Endothelial cell of umbilical vein (primary cell): ENCODE measurements around the gene MRPL14. TPM values are rescaled to one million over a fixed set of nuclear protein-coding genes. Genes with fewer than 3 reads are reported as not detected.

Experiments used
- BruUV-seq: library from RNA; stranded (reverse); fragments of 400-500 nt; replicated peaks from 2 replicates; lab custom pipeline; 2021; lab: Mats Ljungman, UMichigan
- CTCF ChIA-PET: fragments of 300-600, 350-600 bp; sonication (Branson Sonifier 250); formaldehyde crosslinking; loops from one replicate; lab custom pipeline; 2021; ENCODE audit warnings: antibody characterized with exemption, inconsistent platforms; lab: Charles Lee
- POLR2A ChIA-PET: fragments of 300-600, 350-600 bp; sonication (Branson Sonifier 250); formaldehyde crosslinking; loops from one replicate; lab custom pipeline; 2021; ENCODE audit warnings: antibody characterized with exemption, inconsistent platforms; lab: Charles Lee
- DNase-seq: peaks from one replicate; pipeline ENCODE4 v3.0.0-alpha.2; 2011; ENCODE audit warnings: low read depth, low spot score
- FAIRE-seq: peaks from 2 replicates; lab custom pipeline; 2011; peaks lifted over from hg19 to GRCh38; lab: Jason Lieb, UNC
- H2AFZ ChIP-seq: 2 replicates; pipeline ENCODE4 v1.6.0; 2012; ENCODE audit warnings: low read depth, low read length, control low read depth, inconsistent platforms
- H3K27ac ChIP-seq: 2 replicates; pipeline ENCODE4 v1.5.1; 2011; ENCODE audit warnings: low read depth, mild to moderate bottlenecking, control low read depth, low read length, moderate library complexity; ENCODE audit not compliant: insufficient read depth
- H3K27me3 ChIP-seq, 2 experiments: 2 replicates each; pipeline versions ENCODE4 v1.6.0 to v1.6.1; 2011; ENCODE audit warnings: low read length in 2 of 2, mixed read lengths in 1 of 2; ENCODE audit not compliant: control insufficient read depth in 2 of 2, insufficient read depth in 2 of 2
- H3K36me3 ChIP-seq, 2 experiments: 2 replicates in 1 of 2; 3 replicates in 1 of 2; pipeline ENCODE4 v1.5.1; 2011; ENCODE audit warnings: low read length in 2 of 2, mild to moderate bottlenecking in 1 of 2, moderate library complexity in 1 of 2; ENCODE audit not compliant: control insufficient read depth in 2 of 2, insufficient read depth in 2 of 2; ENCODE audit errors: extremely low read depth in 1 of 2
- H3K4me1 ChIP-seq: 3 replicates; pipeline ENCODE4 v1.5.1; 2011; ENCODE audit warnings: mild to moderate bottlenecking, low read length; ENCODE audit not compliant: control insufficient read depth, insufficient read depth; ENCODE audit errors: extremely low read depth
- H3K4me2 ChIP-seq: 2 replicates; pipeline ENCODE4 v1.6.1; 2011; ENCODE audit warnings: low read length, control low read depth, mixed read lengths; ENCODE audit not compliant: insufficient read depth
- H3K4me3 ChIP-seq, 3 experiments: fragments of 200-600 bp in 1 of 3; sonication (generic), shearing (Covaris generic) in 1 of 3; replicated peaks in 1 of 3; 2 replicates each; pipeline ENCODE4 v1.5.1; 2011 to 2016; ENCODE audit warnings: control low read depth in 3 of 3, low read length in 3 of 3, mild to moderate bottlenecking in 2 of 3, inconsistent platforms in 1 of 3, low read depth in 1 of 3, moderate library complexity in 1 of 3; ENCODE audit not compliant: insufficient read depth in 1 of 3
- H3K79me2 ChIP-seq: 2 replicates; pipeline ENCODE4 v1.6.0; 2012; ENCODE audit warnings: low read length, inconsistent platforms; ENCODE audit not compliant: control insufficient read depth, insufficient read depth
- H3K9ac ChIP-seq: replicated peaks from 2 replicates; pipeline ENCODE3; 2011; ENCODE audit warnings: low read length, control low read depth; ENCODE audit not compliant: insufficient read depth; ENCODE audit errors: extremely low read depth
- H3K9me1 ChIP-seq: replicated peaks from 3 replicates; pipeline ENCODE4 v1.6.0; 2011; ENCODE audit warnings: mild to moderate bottlenecking, low read length; ENCODE audit not compliant: control insufficient read depth, insufficient read depth; ENCODE audit errors: extremely low read depth
- H3K9me3 ChIP-seq: replicated peaks from 2 replicates; pipeline ENCODE4 v1.5.1; 2012; ENCODE audit warnings: low read length, inconsistent platforms; ENCODE audit not compliant: control insufficient read depth, insufficient read depth
- H4K20me1 ChIP-seq: replicated peaks from 2 replicates; pipeline ENCODE3; 2011; ENCODE audit warnings: mild to moderate bottlenecking, low read length; ENCODE audit not compliant: control insufficient read depth, insufficient read depth; ENCODE audit errors: extremely low read depth
- CTCF ChIP-seq, 2 donors: IDR thresholded peaks; 1 replicate in 1 of 2; 2 replicates in 1 of 2; pipeline ENCODE4 v1.5.1; 2011; ENCODE audit warnings: low read length in 2 of 2, mild to moderate bottlenecking in 2 of 2, moderate library complexity in 2 of 2, control low read depth in 1 of 2, inconsistent platforms in 1 of 2, low read depth in 1 of 2; ENCODE audit not compliant: insufficient read depth in 1 of 2; ENCODE audit errors: extremely low read depth in 1 of 2
- MYC ChIP-seq: IDR thresholded peaks from one replicate; pipeline ENCODE4 v1.6.1; 2011; ENCODE audit warnings: mild to moderate bottlenecking, low read depth, low read length
- POLR2A ChIP-seq: IDR thresholded peaks from 2 replicates; pipeline ENCODE4 v1.6.1; 2012; ENCODE audit warnings: low read depth, mild to moderate bottlenecking, control low read depth, low read length
- POLR2AphosphoS5 ChIP-seq: IDR thresholded peaks from 2 replicates; pipeline ENCODE4 v1.6.1; 2012; ENCODE audit warnings: low read depth, mild to moderate bottlenecking, control low read depth, low read length, moderate library complexity; ENCODE audit not compliant: insufficient read depth
- dilution Hi-C: fragments of 300-500 bp; cut with MboI; formaldehyde crosslinking; loops from one replicate; pipeline ENCODE4 v1.15.0; 2019; ENCODE audit warnings: low sequenced_read_pairs; ENCODE audit not compliant: extremely low pct_ligation_motif_present
- intact Hi-C: fragments of 100-400 bp; cut with micrococcal nuclease; formaldehyde crosslinking; loops from one replicate; pipeline ENCODE4 v1.10.0; 2022
- polyA plus RNA-seq, 4 experiments: library from polyadenylated mRNA; depleted of rRNA in 3 of 4; stranded (reverse) in 3 of 4; unstranded in 1 of 4; fragments of >200 nt; gene quantifications; 2 replicates each; pipeline versions ENCODE4 v1.2.1 to v1.2.3, GENCODE V29; 2011 to 2012; ENCODE audit warnings: missing spikeins in 1 of 4
- total RNA-seq: library from RNA; stranded (reverse); gene quantifications from 2 replicates; pipeline ENCODE4 v1.2.3, GENCODE V29; 2021

MRPL14 gene
- total and polyA plus RNA-seq, 2 donors (not counting 3 experiments of a cell fraction or from before 2014, with no cell fraction given) = 68.1 to 103 TPM

- peaks cover 71% of the 10 kb centered on the region for H3K79me2 ChIP-seq
- FAIRE-seq = no peak
- no peak for DNase-seq
- dilution Hi-C loops = no loop called here
- no TSS peak for BruUV-seq
- no peaks in the 10 kb centered on the region for H3K9me1 ChIP-seq
- peaks cover 3 to 11% of the 10 kb centered on the region in 2 experiments for H3K36me3 ChIP-seq
- H3K4me3 ChIP-seq = no peak overlapping the region
- no peak overlapping the region for H2AFZ ChIP-seq
- no peaks in the 10 kb centered on the region for H3K27me3 ChIP-seq
- no peak overlapping the region for H3K9ac ChIP-seq
- H3K27ac ChIP-seq = peak overlapping the region; percentile 73
- no peaks in the 10 kb centered on the region for H4K20me1 ChIP-seq
- ChIA-PET CTCF (interaction anchor here (0.8 to 3.8 kb wide), 6 partner anchors 11 to 139 kb away, joined by 3 to 18 read pairs (median 4); partner anchors contain the start of gene SLC35B2), POLR2A (no interaction called here)
- intact Hi-C loops = no loop called here
- H3K9me3 ChIP-seq = no peaks in the 10 kb centered on the region
- TF ChIP-seq CTCF (IDR thresholded peaks at IDR 0.05; ENCODE audit: extremely low read depth in 1 of 2, insufficient read depth in 1 of 2, low read depth in 1 of 2, low read length in 2 of 2) (no peak), POLR2A (no peak), MYC (no peak), POLR2AphosphoS5 (no peak)
- peaks cover 38% of the 10 kb centered on the region for H3K4me1 ChIP-seq
- no peak overlapping the region for H3K4me2 ChIP-seq
These were observed 9.7 kb downstream of the MRPL14 start for GRCh38 chr6:44117397-44118128.
